GM19397 (cell line): ENCODE results near the gene TCOF1.
"Not testable (repeated sequence)": the region's sequence is repeated elsewhere in the genome, so short reads cannot be mapped to it uniquely, and the experiment has no call there.

ENCODE experiments used
- ATAC-seq: cut with Tn5 transposase; IDR thresholded peaks from one replicate; pipeline ENCODE4 v1.9.1; 2021; ENCODE audit warnings: mild to moderate bottlenecking, moderate library complexity; ENCODE audit not compliant: unreplicated experiment

The TCOF1 gene

DNA sequence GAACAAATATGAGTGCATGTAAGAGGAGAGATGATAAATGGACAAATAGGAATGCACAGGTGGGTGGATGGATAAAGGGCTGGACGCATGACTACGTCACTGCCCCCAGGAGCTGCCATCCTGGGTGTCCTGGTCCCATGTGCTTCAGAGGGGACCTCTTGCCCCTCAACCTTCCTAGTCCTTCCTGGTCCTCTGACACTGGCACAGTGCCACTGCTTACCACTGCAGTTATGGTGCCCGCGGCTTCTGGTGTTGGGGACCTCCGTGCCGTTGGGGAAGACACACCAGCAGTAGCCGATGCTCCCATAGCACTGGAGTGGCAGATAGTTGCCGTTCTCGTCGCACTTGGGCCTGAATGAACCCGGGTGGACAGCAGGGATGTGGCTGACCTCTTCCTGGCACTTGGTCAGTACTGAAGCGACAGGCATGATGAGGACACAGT, 45.4 kb downstream of the TCOF1 start:
- no peak for ATAC-seq

DNA sequence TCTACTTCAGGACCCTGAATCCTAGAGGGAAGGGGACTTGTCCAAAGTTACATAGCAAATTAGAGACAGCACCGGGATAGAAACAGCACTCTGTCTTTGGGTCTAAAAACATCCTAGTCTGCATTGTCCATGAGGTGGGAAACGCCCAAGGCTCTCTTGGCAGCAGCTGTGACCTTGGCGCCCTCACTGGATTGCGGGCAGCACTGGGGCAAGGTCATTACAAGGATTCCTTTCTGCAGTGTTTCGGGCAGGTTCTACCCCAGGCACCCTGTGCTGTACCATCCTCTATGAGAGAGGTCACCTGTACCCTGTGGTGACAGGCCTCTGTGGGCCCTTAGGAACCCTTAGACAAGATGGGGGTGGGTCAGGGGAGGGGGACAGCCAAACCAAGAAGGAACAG, 46.6 kb downstream of the TCOF1 start:
- ATAC-seq = no peak

DNA sequence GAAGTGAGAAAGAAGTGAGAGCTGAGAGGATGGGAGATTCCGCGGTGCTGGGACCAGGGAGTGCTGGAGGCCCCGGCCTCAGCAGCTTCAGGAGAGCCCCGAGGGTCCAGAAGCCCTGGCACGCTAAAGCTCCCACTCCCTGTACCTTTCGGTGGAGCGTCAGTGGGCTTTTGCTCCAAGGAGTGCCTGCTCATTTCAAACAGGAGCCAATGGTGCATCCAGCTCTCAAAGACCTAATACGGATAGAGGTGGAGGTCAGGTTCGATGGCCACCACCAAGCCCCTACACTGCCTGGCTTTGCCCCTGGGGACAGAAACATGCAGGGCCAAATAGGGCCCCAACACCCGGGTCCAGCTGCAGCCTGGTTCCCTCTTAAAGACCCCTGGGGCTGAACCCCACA, 47.0 kb downstream of the TCOF1 start:
- no peak for ATAC-seq

DNA sequence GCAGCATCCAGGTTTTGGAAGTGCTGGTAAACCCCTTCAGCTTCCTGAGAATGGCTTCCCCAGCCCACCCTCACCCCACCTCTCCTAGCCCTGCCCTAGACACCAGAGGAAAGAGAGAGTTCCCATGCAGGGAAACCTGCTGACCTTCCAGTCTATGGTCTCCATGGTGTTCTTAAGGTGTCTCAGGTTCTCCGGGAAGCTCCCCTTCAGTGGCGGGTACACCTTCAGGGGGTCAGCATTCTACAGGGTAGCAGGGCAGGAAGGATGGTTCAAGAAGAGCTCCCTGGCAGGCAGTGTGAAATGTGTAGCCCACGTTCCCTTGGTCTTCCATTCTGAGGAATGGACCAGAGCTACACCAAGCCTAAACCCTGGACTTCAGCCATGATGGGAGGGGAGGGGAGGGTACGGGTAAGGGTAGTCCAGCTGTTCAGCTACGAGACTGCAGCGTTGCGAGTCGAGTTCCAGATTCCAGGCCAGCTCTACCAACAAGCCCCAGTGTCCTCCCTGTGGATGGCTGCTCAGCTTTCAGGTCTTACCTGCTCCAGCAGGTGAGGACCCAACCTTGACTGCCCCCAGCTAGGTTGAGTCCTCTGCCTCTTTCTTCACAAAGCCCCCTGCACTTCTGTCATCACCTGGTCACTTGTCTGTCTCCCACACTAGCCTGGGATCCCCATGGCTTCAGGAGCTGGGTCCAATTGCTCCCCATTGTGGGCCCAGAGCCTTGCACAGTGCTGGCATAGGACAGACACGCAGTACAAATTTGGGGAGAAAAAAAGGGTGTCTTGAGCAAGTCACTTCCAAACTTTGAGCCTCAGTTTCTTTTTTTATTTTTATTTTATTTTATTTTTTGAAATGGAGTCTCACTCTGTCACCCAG, 47.7 kb downstream of the TCOF1 start:
- ATAC-seq = no peak

DNA sequence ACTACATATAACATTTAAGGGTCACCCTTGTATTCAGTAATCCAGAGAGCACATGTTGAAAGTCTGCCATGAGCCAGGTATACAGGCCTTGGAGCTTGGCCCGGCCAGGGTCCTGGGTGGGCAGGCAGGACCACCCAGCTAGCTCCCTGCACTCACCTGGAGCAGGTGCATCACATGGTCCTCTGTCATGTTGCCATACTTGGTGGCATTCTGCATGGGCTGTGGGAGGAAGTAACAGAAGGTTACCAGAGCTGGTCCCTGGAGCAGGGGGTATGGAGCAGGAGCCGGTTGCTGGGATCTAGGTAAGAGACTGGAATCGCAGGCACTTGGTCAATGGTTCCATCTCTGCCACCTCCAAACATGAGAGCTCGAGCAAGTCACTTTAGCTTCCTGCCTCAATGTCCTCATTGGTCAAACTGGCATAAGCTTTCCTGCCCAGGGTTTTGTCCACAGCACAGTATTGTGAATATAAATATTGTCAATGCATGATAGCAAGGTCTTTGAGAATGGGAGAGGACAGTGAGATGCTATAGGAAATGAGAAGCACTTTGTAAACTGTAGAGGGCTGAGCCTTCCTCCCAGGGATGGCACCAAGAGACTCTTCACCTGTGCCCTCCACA, 48.7 kb downstream of the TCOF1 start:
- no peak for ATAC-seq

DNA sequence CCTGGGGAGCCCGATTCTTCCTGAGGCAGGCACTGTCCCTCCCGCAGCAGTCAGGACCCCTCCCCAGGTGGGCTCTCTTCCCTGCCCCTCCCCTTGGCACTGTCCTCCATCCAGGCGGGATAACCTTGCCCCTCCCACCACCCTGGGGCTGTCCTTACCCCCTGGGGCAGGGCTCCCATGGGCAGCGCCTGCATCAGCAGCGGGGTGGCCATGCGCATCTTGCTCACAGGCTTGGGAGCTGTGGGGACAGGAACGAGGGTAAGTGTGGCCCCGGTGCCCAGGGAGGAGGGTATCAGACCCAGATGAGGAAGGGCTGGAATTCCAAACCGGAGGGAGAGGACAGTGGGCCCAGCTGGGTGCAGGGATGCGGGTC, 49.2 kb downstream of the TCOF1 start:
- no peak for ATAC-seq

DNA sequence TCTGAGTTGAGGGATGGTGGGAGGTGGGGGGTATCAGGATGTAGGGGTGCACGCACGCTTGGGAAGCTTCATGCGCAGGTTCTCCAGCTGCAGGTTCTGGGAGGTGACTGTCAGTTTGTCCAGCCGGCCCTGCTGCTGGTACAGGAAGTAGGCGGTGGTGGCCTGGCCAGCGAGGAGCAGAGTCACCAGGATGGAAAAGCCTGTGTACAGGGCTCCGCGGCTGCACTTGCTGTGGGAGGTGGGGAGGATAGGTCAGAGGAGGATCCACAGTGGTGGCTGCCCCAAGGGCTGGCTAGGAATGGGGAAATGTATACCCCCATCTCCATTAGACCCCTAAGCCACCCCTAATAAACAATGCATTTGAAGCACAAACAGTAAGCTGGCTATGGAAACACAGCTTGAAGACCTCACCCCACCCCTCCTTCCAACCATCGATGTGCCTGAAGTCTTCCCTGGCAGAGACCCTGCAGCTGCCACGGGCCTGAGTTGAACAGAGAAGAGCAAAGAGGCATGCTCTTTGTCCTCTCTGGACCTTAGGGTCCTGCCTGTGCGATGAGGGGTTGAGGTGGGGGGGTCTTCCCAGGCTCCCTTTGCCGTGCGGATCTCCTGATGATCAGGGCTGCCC, 49.7 kb downstream of the TCOF1 start:
- no peak for ATAC-seq

DNA sequence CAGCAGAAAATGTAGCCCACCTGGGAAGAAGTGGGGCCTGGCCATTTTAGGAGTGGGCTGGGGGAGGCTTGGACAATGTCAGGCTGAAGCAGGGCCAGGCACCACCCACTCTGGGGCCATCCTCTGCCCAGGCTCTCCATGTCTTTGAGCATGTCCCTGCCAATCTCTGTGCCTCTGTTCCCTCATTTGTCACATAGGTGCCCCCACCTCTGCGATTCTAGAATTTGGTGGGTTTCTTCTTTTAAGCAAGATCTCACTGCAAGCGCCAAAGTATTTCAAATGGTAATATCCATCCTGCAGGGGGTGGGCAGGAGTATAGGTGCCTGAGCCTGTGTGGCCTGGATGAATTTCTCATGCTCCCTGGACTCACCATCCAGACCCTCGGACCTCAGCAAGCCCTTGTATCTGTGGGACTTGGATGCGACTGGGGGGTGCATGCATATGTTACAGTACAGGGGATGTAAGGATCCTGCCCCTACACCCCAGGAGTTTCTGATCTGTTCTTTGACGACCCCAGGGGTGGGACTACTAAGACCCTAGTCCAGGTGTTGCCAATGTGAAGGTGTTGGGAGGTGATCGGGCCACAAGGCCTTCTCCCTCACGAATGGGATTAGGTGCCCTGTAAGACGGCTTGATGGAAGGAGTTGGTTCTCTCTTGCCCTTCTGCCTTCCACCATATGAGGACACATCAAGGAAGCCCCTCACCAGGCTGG, 50.9 kb downstream of the TCOF1 start:
- ATAC-seq = no peak

DNA sequence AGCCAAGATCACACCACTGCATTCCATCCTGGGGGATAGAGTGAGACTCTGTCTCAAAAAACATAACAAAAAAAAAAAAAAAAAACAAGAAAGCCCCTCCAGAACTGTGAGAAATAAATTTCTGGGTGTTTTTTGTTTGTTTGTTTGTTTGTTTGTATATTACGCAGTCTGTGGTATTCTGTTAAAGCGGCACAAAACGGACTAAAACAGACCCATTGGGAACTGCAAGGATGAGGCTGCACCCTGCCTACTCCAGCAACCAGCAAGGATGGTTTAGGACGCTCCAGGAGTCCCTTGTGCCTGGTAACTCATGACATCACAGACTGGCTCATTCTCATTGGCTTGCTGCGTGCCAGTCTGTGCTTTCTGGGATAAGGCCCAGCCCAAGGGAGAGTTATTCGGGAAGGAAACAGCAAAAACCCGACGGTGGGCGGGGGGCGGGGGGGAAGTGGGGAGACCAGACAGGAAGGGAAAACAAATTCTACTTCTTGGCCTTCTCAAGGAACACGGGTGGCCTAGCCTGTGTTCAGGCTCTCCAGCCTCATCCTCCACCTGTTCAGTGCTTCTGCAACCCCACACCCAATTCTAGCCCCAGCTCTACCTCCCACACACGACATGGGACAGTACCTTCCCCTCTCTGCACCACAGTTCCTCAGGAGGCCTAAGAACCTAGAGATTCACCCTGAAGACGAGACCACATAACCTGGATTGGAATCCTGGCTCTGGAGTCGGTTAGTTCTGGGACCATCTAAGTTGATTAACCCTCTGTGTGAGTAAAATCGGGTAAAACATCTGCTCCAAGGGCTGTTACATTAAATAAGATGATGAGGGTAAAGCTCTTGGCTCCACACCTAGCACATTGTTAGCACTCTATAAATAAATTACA, 52.4 kb downstream of the TCOF1 start:
- no peak for ATAC-seq

DNA sequence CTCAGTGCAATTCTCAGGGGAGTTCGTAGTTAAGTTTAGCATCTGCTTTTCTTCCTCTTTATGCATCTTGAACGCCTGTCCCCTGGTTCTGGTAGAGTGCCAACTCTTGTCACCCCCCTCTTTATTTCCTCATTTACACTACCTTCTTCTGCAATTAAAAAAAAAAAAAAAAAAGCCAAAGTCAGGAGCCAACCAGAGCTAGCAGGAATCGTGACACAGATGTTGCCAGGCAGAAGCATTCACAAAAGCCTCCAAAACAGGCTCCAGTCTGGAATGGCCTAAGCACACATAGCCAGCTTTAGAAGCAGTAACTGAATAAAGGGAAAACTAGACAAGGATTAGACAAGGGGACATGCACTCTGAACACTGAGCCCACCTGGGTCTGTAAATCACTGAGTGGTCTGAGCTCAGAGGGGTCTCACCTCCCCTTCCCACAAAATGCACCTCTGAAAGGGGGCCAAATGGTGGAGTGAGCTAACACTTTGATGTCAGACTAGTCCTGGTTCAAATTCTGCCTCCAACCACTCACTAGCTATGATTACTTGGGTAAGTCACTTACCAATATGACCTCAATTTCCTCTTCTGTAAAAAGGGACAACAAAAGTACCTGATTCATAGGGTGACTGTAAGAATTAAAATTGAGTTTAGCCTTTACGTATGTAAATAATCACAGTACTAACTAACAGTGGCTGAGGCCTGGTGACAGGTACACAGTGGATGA, 53.2 kb downstream of the TCOF1 start:
- ATAC-seq = no peak

DNA sequence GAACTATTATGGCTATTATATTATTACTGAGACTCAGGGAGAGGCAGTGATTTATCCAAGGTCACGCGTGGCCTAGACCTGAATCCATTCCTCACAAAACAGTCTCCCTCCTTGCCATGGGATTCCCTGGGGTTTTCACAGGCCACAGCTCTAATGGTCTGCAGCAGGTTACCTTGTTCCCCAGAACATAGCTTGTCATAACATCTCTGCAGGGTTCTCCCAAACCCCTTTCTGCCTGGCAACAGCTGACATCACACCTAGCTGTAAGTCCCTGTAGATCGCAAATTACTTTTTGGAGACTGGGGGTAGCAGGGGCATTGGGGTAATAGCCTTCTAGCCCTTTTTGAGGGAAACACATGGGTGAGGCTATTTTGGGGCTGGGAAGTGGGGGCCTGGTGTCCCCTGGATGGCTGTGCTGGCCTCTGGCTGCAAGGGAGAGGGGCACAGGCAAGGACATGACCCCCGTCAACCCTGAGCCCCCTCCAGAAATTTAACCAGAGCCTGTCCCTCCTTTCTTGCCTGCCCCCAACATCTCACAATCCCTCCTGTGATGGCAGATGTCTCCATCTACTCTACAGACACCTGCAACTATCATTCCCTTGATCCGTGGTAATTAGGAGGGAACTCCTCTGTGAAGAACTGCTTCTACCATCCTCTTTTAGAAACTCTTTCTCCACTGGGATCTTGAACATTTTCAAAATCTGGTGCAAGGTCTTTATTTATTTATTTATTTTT, 53.9 kb downstream of the TCOF1 start:
- no peak for ATAC-seq

DNA sequence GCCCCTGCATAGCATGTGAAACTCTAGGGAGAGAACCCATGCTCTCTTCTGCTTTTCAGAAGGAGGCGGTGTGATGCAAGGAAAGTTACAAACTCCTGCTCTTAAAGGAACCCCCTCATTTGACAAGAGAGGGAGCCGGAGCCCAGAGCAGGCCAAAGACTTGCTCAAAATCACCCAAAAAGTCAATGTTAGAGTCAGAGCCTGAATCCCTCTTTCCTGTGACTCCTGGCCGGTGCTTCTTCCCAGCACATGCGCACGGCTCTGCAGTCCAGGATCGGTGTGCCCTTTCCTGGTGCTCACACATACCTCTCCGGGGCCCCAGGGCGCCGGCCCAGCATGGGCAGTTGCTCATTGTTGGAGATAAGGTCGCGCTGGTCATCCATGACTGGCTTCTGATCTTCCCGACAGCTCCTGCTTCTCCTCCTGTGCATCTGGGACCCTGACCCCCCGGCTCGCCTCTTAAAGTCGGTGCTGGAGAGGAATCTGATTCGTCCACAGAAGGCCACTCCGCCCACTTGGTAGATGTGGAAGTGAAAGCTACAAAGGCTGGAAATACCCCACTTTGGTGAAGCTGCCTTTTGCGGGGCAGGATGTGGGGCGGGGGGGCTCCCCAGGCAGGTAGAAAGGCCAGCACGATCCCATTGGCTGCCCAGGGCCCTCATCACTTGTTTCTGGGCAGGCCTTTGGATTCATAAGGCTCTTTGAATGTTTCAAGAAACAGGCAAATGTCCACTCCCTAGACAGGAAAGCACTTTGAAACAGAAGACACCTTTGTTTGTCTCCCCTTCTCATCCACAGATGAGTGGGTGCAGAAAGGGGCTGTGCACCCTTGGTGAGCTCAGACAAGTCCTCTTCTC, 55.0 kb downstream of the TCOF1 start, which contains the start of gene CD74:
Gene CD74 (minus strand): TSS at position 592 of the 857 bp plus-strand sequence. CDS start 161 bp downstream, at position 431.
- peak; percentile 73 for ATAC-seq

DNA sequence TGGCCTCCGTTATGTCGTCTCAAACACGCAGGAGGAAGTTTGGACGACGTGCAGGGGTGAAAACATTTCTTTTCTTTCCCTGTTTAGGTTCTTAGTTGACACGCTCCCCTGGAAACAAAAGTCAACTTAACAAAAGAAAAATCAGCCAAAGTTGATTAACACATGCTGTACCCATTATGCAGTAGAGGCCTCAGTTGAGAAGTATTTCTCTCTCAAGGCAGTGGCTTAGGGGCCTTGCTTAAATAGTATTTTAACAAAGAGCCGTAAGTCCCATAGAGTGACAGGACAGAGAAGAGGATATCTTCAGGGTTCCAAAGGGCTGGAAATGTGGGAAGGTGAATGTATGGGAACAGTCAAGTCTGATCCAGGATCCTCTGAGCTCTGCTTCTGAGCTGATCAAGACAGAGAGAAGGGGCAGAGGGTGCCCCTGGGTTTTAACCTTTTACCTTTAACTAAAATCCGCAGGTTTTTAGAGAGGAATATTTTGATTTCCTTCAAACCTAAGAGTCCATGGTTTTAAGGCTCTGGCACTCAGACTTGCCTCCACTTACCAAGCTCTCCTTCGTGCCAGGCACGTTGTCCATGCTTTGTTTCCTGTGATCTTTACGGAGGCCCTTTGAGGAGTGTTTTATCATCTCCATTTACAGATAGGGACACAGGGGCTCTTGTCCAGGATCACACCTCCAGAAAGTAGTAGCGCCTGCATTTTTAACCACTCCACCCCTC, 55.8 kb downstream of the TCOF1 start:
- ATAC-seq = no peak

DNA sequence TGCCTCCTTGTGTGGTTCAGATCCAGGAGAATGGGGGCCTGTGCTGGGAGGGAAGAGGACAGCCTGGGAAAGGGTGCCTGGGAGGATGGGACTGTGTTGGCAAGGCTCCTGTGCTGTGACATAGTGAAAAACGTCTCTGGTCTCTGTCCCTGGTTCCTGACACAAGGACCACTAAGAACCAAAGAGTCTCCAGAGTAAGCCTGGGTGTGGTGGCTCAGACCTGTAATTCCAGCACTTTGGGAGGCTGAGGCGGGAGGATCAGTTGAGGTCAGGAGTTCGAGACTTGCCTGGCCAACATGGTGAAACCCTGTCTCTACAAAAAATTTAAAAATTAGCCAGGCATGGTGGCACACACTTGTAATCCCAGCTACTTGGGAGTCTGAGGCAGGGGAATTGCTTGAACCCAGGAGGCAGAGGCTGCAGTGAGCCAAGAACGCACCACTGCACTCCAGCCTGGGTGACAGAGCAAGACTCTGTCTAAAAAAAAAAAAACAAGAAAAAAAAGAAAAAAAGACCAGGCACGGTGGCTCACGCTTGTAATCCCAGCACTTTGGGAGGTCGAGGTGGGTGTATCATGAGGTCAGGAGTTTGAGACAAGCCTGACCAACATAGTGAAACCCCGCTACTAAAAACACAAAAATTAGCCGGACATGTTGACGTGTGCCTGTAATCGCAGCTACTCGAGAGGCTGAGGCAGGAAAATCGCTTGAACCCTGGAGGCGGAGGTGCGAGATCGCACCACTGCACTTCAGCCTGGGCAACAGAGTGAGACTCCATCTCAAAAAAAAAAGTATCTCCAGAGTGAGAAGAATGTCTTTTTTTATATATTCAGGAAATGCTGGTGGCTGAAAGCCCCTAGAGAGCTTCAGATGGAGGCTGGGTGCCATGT, 56.6 kb downstream of the TCOF1 start:
- not testable (repeated sequence) for ATAC-seq

DNA sequence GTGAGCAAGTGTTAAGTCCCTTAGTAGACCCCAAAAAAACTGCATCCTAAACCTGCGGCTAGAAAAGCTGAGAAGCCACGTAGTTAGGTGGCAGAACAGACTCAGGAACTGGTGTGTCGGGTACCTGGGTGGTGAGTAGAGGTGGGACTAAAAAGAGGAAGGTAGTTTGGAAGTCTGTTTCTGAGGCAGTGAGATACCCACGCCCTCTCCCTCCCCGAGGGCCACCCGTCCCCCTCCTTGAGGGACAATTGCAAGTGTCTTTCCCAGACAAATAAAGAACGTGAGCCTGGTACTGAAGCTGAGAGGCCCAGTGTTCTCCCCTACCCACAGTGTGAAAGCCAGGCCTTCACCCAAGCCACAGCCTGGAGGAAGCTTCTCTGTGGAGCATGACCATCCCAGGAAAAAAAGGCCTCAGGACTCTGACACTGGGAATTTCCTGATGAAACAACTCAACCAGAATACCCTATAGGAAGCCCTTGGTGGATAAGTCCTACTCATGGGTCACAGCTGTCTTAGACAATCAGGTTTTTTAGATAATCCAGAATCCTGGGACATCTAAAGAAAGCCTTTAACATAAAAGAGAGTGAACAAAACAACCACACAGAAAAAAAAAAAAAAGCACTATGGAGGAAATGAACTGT, 62.3 kb downstream of the TCOF1 start:
- ATAC-seq = no peak

DNA sequence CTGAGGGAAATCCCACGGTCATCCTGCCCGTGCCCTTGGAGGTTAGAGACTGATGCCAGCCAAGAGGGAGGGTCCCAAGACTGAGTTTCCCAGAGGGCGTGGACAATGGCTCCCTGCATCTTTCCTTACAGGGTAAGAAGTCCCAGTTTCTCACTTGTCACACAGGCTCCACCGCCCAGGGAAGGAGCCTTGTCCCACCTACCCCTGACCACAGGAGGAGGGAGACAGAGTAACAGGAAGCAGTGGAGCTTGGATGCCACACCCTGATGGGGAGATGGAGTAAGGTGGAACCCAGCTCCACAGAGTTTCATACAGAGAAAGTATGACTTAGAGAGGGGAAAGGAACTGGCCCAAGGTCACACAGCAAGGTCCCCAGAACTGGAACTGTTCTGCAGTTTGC, 64.6 kb downstream of the TCOF1 start:
- ATAC-seq = no peak
